Ovary (tissue), 9 donors: ENCODE results near the gene STK36. TPM values are rescaled to one million over a fixed set of nuclear protein-coding genes. Genes with fewer than 3 reads are reported as not detected.

ENCODE experiments used
- DNase-seq, 5 donors: peaks; one replicate each; pipeline ENCODE4 v3.0.0-alpha.2; 2019 to 2020
- H3K27ac ChIP-seq, 2 donors: fragments of 200-600 bp; one replicate each; pipeline versions ENCODE4 v1.5.1 to v1.8.0; 2019 to 2022
- H3K27me3 ChIP-seq: fragments of 200-600 bp; one replicate; pipeline ENCODE4 v1.8.0; 2022
- H3K36me3 ChIP-seq: fragments of 200-600 bp; sonication (generic); one replicate; pipeline ENCODE4 v1.5.1; 2019
- H3K4me1 ChIP-seq: one replicate; pipeline ENCODE4 v1.8.1; 2013; ENCODE audit warnings: mild to moderate bottlenecking, moderate library complexity; ENCODE audit not compliant: insufficient read depth
- H3K4me3 ChIP-seq: fragments of 200-600 bp; sonication (generic); one replicate; pipeline ENCODE4 v1.5.1; 2017
- H3K9me3 ChIP-seq, 2 donors: fragments of 200-600 bp in 1 of 2; sonication (generic) in 1 of 2; one replicate each; pipeline versions ENCODE4 v1.5.1 to v1.8.1; 2013 to 2019; ENCODE audit warnings: mild to moderate bottlenecking in 1 of 2, moderate library complexity in 1 of 2
- CTCF ChIP-seq, 3 donors: fragments of 450-650 bp in 2 of 3; fragments of 200-600 bp in 1 of 3; IDR thresholded peaks; one replicate each; pipeline versions ENCODE4 v1.5.1 to v1.8.0; 2016 to 2022; ENCODE audit warnings: antibody characterized with exemption in 3 of 3, mild to moderate bottlenecking in 1 of 3
- EP300 ChIP-seq: sonication (generic); formaldehyde crosslinking; IDR thresholded peaks from one replicate; pipeline ENCODE4 v1.6.1; 2017; ENCODE audit warnings: antibody characterized with exemption
- POLR2A ChIP-seq: fragments of 450-650 bp; IDR thresholded peaks from one replicate; pipeline ENCODE4 v1.6.1; 2017; ENCODE audit warnings: antibody characterized with exemption, mild to moderate bottlenecking, moderate library complexity
- WGBS, 3 donors: extraction: QIAGEN DNeasy Blood & Tissue Kit in 1 of 3; methylation state at CpG; one replicate each; pipeline versions ENCODE4 v1.1.5 to v1.1.7; 2013 to 2017; 5-methylcytosine and 5-hydroxymethylcytosine counted together
- intact Hi-C, 4 donors: fragments of 100-400 bp; cut with DNase I; formaldehyde crosslinking; loops; one replicate each; pipeline versions ENCODE4 v1.11.0 to v1.15.1; 2022 to 2023
- polyA plus RNA-seq, 2 donors: library from polyadenylated mRNA; stranded (reverse); fragments of 200-250 nt in 1 of 2; fragments of 350-450 nt in 1 of 2; fragmentation: Illumina TruSeq in 1 of 2; extraction: RNeasy Lipid Tissue Mini Kit (QIAGEN cat#74804) in 1 of 2; gene quantifications; one replicate each; pipeline ENCODE4 v1.2.3, GENCODE V29; 2013 to 2014
- total RNA-seq, 7 donors: library from RNA; depleted of rRNA in 2 of 7; stranded (reverse); fragments of >200 nt in 2 of 7; fragmentation: NEBNext Ultra II Directional in 3 of 7; extraction: Animal tissue kit (Norgen Biotek cat#: 25700) in 3 of 7; gene quantifications; one replicate each; pipeline versions ENCODE4 v1.1.0 to v1.2.4, GENCODE V29; 2016 to 2023
- donor health status: DM: no; HTN: no; CAD: no; lungs with moderate emphysema.
- donor health status: DM: no; HTN: no; CAD: no.
- donor health status: Bipolar disorder and iron deficiency.
- donor health status: DM: yes; HTN: yes; CAD: no.
- donor health status: DM: no; HTN: no; CAD: no.
- donor health status: DM: yes; HTN: yes; CAD: no.

Gene STK36
- total and polyA plus RNA-seq, 9 donors, result 26.8 to 93.2 (median 38.5) TPM

- 79 to 92% (median 85%) methylated on average over 1 of the region's 1 CpG for WGBS, 3 donors
- intact Hi-C loops, result no loop called here
- H3K4me1 ChIP-seq, result no peaks in the 10 kb centered on the region
- TF ChIP-seq EP300 (no peak), CTCF (IDR thresholded peaks at IDR 0.05) (no peak), POLR2A (no peak)
- no peak for DNase-seq
- H3K27me3 ChIP-seq, result no peaks in the 10 kb centered on the region
- no peak overlapping the region for H3K27ac ChIP-seq
- no peaks in the 10 kb centered on the region for H3K36me3 ChIP-seq
- no peak overlapping the region for H3K4me3 ChIP-seq
- no peaks in the 10 kb centered on the region for H3K9me3 ChIP-seq
Measured at GRCh38 chr2:218722876-218723785, 51.2 kb downstream of the STK36 start.

- H3K27me3 ChIP-seq, result no peaks in the 10 kb centered on the region
- no peak overlapping the region for H3K27ac ChIP-seq
- H3K9me3 ChIP-seq, result no peaks in the 10 kb centered on the region
- no peak overlapping the region for H3K4me3 ChIP-seq
- no peaks in the 10 kb centered on the region for H3K4me1 ChIP-seq
- 94 to 96% (median 96%) methylated on average over 6 of the region's 6 CpGs for WGBS, 3 donors
- no peaks in the 10 kb centered on the region for H3K36me3 ChIP-seq
- no peak for DNase-seq
- TF ChIP-seq CTCF (IDR thresholded peaks at IDR 0.05) (no peak), EP300 (no peak), POLR2A (no peak)
- intact Hi-C loops, result no loop called here
Measured at GRCh38 chr2:218726004-218726574, 54.2 kb downstream of the STK36 start.

DNA sequence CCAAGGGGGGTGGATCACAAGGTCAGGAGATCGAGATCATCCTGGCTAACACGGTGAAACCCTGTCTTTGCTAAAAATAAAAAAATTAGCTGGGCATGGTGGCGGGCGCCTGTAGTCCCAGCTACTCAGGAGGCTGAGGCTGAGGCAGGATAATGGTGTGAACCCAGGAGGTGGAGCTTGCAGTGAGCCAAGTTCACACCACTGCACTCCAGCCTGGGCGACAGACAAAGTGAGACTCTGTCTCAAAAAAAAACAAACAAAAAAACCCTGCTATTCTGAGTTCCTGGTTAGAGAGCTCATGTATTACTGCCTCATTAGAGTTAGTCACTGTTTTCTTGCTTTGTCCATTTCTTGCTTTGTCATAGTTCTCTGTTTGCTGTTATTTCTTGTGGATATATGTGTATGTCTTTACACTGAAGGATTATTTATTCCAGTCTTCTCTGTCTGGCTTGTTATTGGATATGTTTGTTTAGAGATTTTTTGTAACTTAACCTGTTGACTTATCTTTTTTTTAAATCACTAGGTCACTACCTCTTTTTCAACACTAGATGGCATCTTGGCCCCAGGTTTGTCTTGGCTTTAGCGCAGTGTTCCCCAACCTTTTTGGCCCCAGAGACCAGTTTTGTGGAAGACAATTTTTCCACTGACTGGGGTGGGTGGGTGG is 55.7 kb downstream of the STK36 start:
- Histone ChIP-seq H3K4me1 (peaks cover 1% of the 10 kb centered on the region), H3K27ac (no peak overlapping the region), H3K27me3 (no peaks in the 10 kb centered on the region), H3K36me3 (no peaks in the 10 kb centered on the region), H3K9me3 (no peaks in the 10 kb centered on the region), H3K4me3 (no peak overlapping the region)
- DNase-seq, result no peak
- WGBS, 3 donors, result 93 to 96% (median 96%) methylated on average over 6 of the region's 6 CpGs
- intact Hi-C loops, result no loop called here
- TF ChIP-seq CTCF (IDR thresholded peaks at IDR 0.05), result no peak
- TF ChIP-seq EP300, result no peak
- TF ChIP-seq POLR2A, result no peak

DNA sequence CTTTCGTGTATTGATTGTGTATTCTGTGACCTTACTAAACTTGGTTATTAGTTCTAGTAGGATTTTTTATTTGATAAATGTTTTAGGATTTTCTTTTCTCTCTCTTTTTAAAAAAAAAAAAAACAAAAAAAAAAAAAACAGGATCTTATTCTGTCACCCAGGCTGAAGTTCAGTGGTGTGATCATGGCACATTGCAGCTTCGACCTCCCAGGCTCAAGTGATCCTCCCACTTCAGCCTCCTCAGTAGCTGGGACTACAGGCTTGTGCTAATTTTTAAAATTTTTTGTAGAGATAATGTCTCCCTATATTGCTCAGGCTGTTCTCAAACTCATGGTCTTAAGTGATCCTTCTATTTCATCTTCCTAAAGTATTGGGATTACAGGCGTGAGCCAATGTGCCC is 57.8 kb downstream of the STK36 start:
- whole genome bisulfite sequencing, 3 donors, result 97% methylated on average over 3 of the region's 3 CpGs
- H3K4me3 ChIP-seq, result no peak overlapping the region
- H3K36me3 ChIP-seq, result no peaks in the 10 kb centered on the region
- intact Hi-C loops, result loop anchor here in 1 of 4 donors (10.0 kb wide), 1 partner anchor 95 kb away; no protein-coding TSS in a partner anchor
- TF ChIP-seq POLR2A (no peak), EP300 (no peak), CTCF (IDR thresholded peaks at IDR 0.05) (no peak)
- DNase-seq, result no peak
- H3K9me3 ChIP-seq, result no peaks in the 10 kb centered on the region
- no peak overlapping the region for H3K27ac ChIP-seq
- H3K4me1 ChIP-seq, result peaks cover 1% of the 10 kb centered on the region
- no peaks in the 10 kb centered on the region for H3K27me3 ChIP-seq
